RWPE2 (cell line): Measurements from ENCODE around the gene SPTBN5.

Experiments used
- ATAC-seq: fragments of 200-7000 bp; cut with Tn5 transposase; 3 replicates; pipeline ENCODE4 v1.9.1; 2021; ENCODE audit warnings: low read depth
- DNase-seq: peaks from one replicate; pipeline ENCODE4 v3.0.0-alpha.2; 2020; ENCODE audit warnings: low spot score
- H3K27ac ChIP-seq: fragments of 450-650 bp; 2 replicates; pipeline ENCODE4 v1.5.1; 2017; ENCODE audit warnings: mild to moderate bottlenecking; ENCODE audit not compliant: poor library complexity, severe bottlenecking
- H3K27me3 ChIP-seq: fragments of 250-450 bp; sonication (Bioruptor Pico); 2 replicates; pipeline ENCODE4 v1.5.1; 2021; ENCODE audit warnings: mild to moderate bottlenecking, moderate library complexity; ENCODE audit not compliant: insufficient read depth, poor library complexity, severe bottlenecking
- H3K36me3 ChIP-seq: fragments of 250-450 bp; sonication (Bioruptor Pico); 2 replicates; pipeline ENCODE4 v1.5.1; 2020; ENCODE audit warnings: low read depth, mild to moderate bottlenecking, moderate library complexity
- H3K4me1 ChIP-seq: fragments of 250-450 bp; sonication (Bioruptor Pico); 2 replicates; pipeline ENCODE4 v1.5.1; 2021; ENCODE audit warnings: mild to moderate bottlenecking, moderate library complexity; ENCODE audit not compliant: insufficient read depth, poor library complexity, severe bottlenecking
- H3K4me3 ChIP-seq: fragments of 250-450 bp; sonication (Bioruptor Pico); 2 replicates; pipeline ENCODE4 v1.5.1; 2021; ENCODE audit warnings: mild to moderate bottlenecking, moderate library complexity; ENCODE audit not compliant: severe bottlenecking
- H3K9me3 ChIP-seq: fragments of 250-450 bp; sonication (Bioruptor Pico); 2 replicates; pipeline ENCODE4 v1.5.1; 2021; ENCODE audit warnings: mild to moderate bottlenecking, moderate library complexity; ENCODE audit not compliant: severe bottlenecking
- TF ChIP-seq, protein P1 (sequence below): fragments of 450-650 bp; IDR thresholded peaks from one replicate; pipeline ENCODE4 v1.5.1; 2017; ENCODE audit warnings: mild to moderate bottlenecking, moderate library complexity; ENCODE audit not compliant: poor library complexity, severe bottlenecking

Gene SPTBN5

DNA sequence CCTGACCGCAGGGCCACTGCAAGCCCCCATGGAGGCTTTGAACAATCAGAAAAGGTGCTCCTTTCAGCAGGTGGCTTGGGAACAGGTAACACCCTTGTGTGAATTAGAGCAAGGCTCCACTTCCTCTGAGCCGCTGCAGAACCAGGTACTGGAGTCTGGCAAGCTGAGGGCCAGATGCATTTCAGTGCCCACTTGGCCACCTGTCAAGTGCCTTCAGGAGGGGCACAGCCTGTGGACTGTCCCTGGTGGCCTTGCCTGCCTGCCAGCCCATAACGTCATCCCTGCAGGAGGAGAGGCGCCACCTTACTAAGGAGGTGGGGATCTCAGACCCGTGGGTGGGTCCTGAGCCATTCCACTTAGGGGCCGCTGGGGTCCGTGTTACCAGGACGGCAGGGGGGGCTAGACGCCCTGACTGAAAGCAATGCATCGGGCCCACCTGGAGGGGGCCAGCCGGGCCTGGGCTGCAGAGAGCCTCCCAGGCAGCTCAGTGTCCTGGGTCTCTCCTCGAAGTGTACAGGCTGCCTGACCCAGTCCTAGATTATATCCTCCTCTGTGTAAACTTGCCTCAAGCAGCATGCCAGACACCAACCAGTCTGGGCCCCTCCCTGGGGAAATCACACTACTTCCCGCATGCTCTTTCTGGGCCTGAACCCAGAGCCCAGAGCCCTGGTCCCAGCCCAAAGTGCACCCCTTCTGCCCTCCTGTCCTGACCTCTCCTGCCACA is 16.1 kb downstream of the SPTBN5 start:
- no peaks in the 10 kb centered on the region for H3K9me3 ChIP-seq
- DNase-seq (no peak), ATAC-seq (no peak)
- no peaks in the 10 kb centered on the region for H3K36me3 ChIP-seq
- no peak overlapping the region for H3K27ac ChIP-seq
- peaks cover 3% of the 10 kb centered on the region for H3K4me1 ChIP-seq
- no peaks in the 10 kb centered on the region for H3K27me3 ChIP-seq
- H3K4me3 ChIP-seq, result no peak overlapping the region
- TF ChIP-seq, protein P1, sequence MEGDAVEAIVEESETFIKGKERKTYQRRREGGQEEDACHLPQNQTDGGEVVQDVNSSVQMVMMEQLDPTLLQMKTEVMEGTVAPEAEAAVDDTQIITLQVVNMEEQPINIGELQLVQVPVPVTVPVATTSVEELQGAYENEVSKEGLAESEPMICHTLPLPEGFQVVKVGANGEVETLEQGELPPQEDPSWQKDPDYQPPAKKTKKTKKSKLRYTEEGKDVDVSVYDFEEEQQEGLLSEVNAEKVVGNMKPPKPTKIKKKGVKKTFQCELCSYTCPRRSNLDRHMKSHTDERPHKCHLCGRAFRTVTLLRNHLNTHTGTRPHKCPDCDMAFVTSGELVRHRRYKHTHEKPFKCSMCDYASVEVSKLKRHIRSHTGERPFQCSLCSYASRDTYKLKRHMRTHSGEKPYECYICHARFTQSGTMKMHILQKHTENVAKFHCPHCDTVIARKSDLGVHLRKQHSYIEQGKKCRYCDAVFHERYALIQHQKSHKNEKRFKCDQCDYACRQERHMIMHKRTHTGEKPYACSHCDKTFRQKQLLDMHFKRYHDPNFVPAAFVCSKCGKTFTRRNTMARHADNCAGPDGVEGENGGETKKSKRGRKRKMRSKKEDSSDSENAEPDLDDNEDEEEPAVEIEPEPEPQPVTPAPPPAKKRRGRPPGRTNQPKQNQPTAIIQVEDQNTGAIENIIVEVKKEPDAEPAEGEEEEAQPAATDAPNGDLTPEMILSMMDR, result no peak

DNA sequence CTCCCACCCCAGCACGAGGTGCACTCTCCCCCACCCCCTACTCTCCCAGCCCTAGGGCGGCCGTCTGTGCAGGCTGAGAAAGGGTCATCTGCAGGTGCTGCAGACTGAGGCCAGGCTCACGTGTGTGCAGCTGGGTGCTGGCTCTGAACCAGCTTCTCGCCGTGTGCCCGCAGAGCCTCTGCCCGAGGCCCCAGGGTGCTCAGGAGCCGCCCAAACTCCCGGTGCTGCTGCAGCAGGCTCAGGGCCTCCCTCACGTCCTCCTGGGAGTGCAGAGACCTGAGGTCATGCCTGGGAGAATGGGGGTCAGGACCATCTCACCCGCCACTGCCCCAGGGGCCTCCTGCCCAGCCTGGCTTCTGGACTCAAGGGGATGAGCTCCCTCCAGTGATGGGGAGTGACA is 17.2 kb downstream of the SPTBN5 start:
- Histone ChIP-seq H3K27ac (no peak overlapping the region), H3K27me3 (no peaks in the 10 kb centered on the region), H3K4me3 (no peak overlapping the region), H3K4me1 (no peaks in the 10 kb centered on the region), H3K36me3 (no peaks in the 10 kb centered on the region), H3K9me3 (no peaks in the 10 kb centered on the region)
- DNase-seq, result no peak
- no peak for ATAC-seq
- TF ChIP-seq, protein P1, result no peak

DNA sequence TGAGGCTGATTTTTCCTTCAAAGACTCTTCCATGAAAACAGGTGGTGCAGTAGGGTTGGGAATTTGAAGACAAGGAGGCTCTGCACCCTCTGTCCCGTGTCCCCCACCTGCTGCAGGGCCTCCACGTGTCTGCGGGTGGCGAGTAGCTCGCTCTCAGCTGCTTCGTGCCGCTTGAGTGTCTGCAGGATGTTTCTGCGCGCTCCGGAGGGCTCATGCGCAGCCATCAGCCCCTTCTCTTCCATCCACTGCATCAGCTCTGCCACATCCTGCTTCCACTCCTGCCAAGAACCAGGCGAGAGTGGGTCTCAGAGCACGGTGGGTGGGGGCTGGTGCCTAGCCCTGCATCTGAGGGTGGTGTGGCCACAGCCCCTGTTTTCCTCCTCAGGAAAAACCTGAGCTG is 17.8 kb downstream of the SPTBN5 start:
- H3K4me3 ChIP-seq, result no peak overlapping the region
- H3K27ac ChIP-seq, result no peak overlapping the region
- peaks cover 2% of the 10 kb centered on the region for H3K4me1 ChIP-seq
- H3K36me3 ChIP-seq, result no peaks in the 10 kb centered on the region
- DNase-seq (no peak), ATAC-seq (no peak)
- H3K27me3 ChIP-seq, result no peaks in the 10 kb centered on the region
- no peaks in the 10 kb centered on the region for H3K9me3 ChIP-seq
- TF ChIP-seq, protein P1, result no peak

DNA sequence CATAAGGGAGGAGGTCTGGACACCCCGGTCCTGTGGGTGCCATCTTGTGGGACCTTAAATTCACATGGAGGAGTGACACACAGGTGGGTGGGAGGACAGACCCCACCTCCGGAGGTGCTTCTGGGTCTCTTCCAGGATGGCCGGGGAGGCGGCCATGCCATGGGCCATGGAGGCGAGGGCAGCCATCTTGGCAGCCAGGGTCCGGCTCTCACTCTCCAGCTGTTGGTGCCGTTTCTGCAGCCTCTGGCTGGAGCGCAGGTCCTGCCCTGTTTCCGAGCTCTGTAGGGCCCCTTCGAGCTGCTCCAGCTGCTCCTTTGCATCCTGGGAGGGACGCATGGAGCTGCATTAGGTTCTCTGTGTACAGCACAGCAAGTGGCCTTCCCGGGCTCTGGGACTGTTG is 19.1 kb downstream of the SPTBN5 start:
- H3K27me3 ChIP-seq, result no peaks in the 10 kb centered on the region
- TF ChIP-seq, protein P1, result no peak
- no peaks in the 10 kb centered on the region for H3K9me3 ChIP-seq
- H3K4me1 ChIP-seq, result peaks cover 5% of the 10 kb centered on the region
- H3K4me3 ChIP-seq, result no peak overlapping the region
- H3K36me3 ChIP-seq, result no peaks in the 10 kb centered on the region
- DNase-seq (no peak), ATAC-seq (no peak)
- no peak overlapping the region for H3K27ac ChIP-seq

DNA sequence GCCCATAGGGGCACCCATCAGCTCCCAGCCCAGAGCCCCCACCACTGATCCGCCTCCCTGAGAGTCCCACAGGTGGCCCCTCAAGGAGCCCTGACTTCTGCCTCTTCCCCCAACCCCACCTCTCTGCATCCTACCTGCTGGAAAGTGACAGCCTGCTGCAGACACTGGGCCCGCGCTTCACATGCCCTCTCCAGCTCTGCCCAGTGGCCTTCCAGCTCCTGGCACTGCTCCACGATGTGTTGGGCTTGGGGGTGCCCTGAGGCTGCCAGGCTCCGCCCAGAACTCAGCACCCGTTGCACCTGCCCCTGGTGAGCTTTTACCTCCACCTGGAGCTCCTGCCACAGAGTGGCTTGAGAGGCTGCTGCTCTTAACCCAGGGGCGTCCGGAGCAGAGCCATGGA is 20.1 kb downstream of the SPTBN5 start:
- peaks cover 5% of the 10 kb centered on the region for H3K4me1 ChIP-seq
- H3K36me3 ChIP-seq, result no peaks in the 10 kb centered on the region
- no peak overlapping the region for H3K27ac ChIP-seq
- ATAC-seq, result no peak
- no peak overlapping the region for H3K4me3 ChIP-seq
- DNase-seq, result no peak
- H3K27me3 ChIP-seq, result no peaks in the 10 kb centered on the region
- no peaks in the 10 kb centered on the region for H3K9me3 ChIP-seq
- TF ChIP-seq, protein P1, result no peak
